Skin epidermis (tissue), 12 donors: ENCODE data around the gene IRAK3.

Experiments
- H3K27ac ChIP-seq, 21 experiments: fragments of 200-600 bp; sonication (generic) in 11 of 21; one replicate each; pipeline ENCODE4 v1.5.0; 2020; ENCODE audit warnings: mild to moderate bottlenecking in 3 of 21, inconsistent platforms in 2 of 21, moderate library complexity in 2 of 21
- H3K4me3 ChIP-seq, 7 experiments: fragments of 200-600 bp; sonication (generic) in 2 of 7; one replicate each; pipeline ENCODE4 v1.5.0; 2020; ENCODE audit warnings: inconsistent platforms in 2 of 7, mild to moderate bottlenecking in 2 of 7, moderate library complexity in 1 of 7

The IRAK3 gene

GRCh38 chr12:66288121-66288520 lies 99.1 kb downstream of the IRAK3 start:
- Histone ChIP-seq H3K4me3 (no peak overlapping the region), H3K27ac (peak overlapping the region in 6 of 21 experiments; percentile 34 to 89 (median 53))

- Histone ChIP-seq H3K27ac (peak overlapping the region in 2 of 21 experiments; percentile 12 to 74), H3K4me3 (no peak overlapping the region)
Measured at GRCh38 chr12:66289485-66289884, 100.5 kb downstream of the IRAK3 start.

GRCh38 chr12:66290716-66291200 lies 101.7 kb downstream of the IRAK3 start:
- H3K27ac ChIP-seq = peak overlapping the region in 5 of 21 experiments; percentile 2 to 74 (median 27)
- H3K4me3 ChIP-seq = no peak overlapping the region

- no peak overlapping the region for H3K4me3 ChIP-seq
Measured at GRCh38 chr12:66296176-66296683, 107.2 kb downstream of the IRAK3 start.

GRCh38 chr12:66297080-66297479 lies 108.1 kb downstream of the IRAK3 start:
- Histone ChIP-seq H3K4me3 (no peak overlapping the region), H3K27ac (no peak overlapping the region)

More at GRCh38 chr12:66296176-66296683, 107.2 kb downstream of the IRAK3 start:
- H3K27ac ChIP-seq = no peak overlapping the region

GRCh38 chr12:66297923-66298322 lies 108.9 kb downstream of the IRAK3 start:
- Histone ChIP-seq H3K27ac (no peak overlapping the region), H3K4me3 (no peak overlapping the region)

GRCh38 chr12:66301944-66302826 lies 113.2 kb downstream of the IRAK3 start, which contains the start of gene HELB:
HELB (plus strand) TSS chr12:66302493; CDS start chr12:66302604, 111 bp downstream.
- peak within 1 kb of the TSS; percentile 57 to 80 (median 66) for H3K4me3 ChIP-seq
- H3K27ac ChIP-seq = peak within 1 kb of the TSS; percentile 51 to 91 (median 84)

- peak overlapping the region; percentile 51 to 91 (median 84) for H3K27ac ChIP-seq
- H3K4me3 ChIP-seq = peak overlapping the region; percentile 57 to 80 (median 66)
Measured at GRCh38 chr12:66302827-66303169, 113.8 kb downstream of the IRAK3 start.

GRCh38 chr12:66303316-66303804 lies 114.3 kb downstream of the IRAK3 start:
- H3K27ac ChIP-seq = peak overlapping the region in 10 of 21 experiments; percentile 6 to 91 (median 76)
- peak overlapping the region; percentile 57 to 80 (median 66) for H3K4me3 ChIP-seq
